ENCODE results near the gene UNKL.

Gene UNKL

GRCh38 chr16:1375741-1376410, 38.6 kb downstream of the UNKL start:
- no peak for DNase-seq (ENCODE audit: low spot score)

- DNase-seq (ENCODE audit: low spot score), result no peak
Measured at GRCh38 chr16:1375298-1375640, 39.2 kb downstream of the UNKL start.

DNA sequence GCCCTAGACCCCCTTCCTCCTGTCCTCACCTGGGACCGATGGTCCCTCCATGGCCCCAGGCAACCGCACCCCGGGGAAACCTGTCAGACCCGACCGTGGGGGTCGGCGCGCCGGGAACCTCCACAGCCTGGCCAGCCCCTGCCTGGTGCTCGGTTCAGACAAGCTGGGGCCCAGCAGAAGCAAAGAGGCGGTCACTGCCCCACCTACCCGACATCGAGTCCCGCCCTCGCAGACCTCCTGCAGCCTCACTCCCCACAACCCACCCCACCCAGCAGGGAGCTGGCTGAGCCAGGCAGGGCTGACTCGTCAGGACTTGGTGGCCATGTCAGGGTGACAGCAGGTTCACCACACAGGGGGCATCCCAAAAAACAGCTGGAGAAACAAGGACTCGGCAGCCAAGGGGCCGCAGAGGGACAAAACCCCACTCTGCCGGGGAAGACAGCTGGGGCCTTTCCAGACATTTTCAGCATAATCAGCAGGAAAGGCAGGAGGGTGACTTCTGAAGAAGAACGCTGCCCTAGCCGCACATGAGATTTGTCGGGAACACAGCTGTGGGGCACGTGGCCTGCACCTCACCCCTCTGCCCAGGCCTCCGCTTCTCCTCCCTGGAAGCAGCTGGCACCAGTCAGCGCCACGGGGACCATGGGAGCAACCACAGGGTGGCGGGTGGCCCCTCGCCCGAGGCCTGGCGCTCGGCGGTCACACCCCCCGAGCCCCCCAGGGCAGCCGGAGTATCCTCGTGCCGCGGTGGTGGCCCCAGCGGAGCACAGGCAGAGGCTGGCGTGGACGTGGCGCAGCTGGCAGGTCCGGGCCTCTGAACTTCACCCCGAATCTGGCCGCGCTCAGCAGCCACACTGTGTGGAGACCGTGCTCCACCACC, 39.8 kb downstream of the UNKL start:
- DNase-seq (ENCODE audit: low spot score), result no peak

DNA sequence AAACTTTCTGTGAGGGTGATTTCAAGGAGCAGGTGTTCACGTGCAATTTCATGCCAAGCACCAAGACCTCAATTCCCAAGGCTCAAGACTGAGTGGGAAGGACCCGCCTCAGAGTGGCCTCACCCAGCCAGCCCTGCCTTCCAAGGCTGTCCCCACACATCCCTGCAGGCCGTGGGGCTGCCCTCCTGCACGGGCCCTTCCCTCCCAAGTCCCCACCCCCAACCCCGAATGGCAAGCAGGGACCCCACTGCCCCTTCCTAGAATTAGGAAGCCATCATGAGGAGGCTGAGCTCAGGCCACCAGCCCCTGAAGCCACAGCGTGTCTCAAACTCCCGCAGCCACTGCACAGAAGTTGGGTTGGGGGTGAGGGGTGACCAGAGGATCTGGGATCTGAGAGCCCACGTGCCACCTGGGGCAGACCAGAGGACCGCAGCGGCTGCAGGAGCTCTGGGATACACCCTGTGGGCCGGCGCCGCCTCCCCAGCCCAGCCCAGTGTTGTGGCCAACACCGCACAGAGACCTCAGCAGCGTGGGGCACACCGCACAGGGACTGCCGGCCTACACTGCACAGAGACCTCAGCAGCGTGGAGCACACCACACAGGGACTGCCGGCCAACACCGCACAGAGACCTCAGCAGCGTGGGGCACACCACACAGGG, 42.1 kb downstream of the UNKL start:
- no peak for DNase-seq (ENCODE audit: low spot score)

DNA sequence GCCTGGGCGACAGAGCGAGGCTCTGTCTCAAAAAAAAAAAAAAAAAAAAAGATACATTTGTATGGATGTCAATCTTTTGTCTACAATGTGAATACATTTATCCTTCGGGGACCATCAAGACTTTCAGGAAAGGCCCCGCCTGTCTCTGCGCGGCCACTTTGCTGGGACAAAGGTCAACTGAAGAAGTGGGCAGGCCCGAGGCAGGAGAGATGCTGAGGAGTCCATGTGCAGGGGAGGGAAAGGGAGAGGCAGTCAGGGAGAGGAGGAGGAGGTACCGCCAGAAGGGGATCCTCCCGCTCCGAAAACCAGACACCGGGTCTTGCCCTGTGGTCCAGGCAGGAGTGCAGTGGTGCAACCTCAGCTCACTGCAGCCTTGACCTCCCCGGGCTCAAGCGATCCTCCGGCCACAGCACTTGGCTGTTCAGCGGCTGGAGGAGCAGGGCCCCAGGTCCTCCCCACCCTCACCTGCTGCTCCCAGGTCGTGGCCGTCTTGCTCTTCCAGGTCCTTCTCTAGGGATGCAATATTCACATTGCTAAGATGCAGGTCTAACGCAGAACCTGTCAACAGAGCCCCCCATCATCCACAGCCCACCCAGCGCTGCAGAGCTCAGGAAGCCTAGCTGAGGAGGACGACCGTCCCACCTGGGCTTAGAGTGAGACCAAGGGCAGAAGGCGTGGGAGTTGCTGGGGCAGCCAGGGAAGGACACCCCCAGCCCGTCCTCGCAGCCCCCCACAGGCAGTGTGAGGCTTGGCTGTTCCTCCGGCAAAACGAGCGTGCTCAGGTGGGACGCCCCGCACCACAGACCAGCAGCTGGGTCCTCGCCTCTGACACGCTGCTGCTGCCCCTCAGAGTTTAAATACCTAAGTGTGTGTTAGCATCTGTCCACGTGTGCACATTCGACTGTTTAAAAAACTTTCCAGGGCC, 43.2 kb downstream of the UNKL start:
- no peak for DNase-seq (ENCODE audit: low spot score)

DNA sequence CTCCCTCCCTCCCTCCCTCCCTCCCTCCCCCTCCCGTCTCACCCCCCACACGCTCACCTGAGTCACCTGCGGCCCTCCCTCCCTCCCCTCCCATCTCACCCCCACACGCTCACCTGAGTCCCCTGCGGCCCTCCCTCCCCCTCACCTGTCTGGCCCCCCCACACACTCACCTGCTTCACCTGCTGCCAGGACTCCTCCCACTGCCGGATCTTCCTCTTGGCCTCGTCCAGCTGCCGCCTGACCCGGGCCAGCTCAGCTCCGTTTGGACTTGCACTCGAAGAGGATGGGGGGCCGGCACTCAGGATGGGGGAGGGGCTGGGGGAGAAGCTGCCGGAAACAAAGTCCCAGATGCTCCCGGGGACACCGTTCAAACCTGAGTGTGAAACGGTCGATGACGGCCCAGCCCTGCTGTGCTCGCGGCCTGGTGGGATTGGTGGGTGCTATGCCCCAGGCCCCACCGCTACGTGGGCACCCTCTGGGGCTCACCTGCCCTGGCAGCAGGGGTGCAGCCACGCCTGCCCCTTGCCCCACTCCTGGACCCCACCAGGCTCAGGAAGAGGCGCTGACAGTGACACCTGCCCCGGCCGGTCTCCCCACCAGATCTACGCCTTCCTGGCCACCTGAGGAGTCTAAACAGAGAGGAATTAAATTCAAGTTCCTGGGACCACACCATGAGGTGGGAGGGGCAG, 46.9 kb downstream of the UNKL start:
- DNase-seq (ENCODE audit: low spot score), result no peak

DNA sequence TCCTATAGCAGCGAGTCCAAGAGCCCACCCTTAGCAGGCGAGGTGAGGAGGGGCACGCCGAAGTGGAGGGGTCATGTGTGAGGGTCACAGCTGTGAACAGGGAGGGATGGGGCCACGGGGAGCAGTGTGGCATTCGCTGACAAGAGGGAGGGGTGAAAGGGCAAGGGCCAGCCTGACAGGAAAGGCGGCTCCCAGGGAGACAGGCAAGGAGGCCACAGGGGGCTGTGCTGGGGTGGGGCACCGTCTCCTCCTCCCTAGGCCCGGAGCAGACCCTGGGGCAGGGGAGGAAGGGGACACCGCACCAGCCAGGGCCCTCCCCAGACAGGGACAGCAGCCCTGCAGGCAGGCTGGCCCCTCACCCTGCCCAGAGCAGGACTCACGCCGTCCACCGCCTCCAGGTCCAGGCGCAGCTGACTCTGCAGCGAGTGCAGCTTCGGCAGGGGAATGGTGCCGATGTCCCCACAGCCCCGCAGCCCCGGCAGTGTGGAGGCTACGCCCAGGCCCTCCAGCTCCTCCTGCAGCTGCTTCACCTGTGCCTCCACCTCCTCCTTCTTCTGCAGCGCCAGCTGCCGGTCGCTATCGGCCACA, 47.7 kb downstream of the UNKL start:
- DNase-seq (ENCODE audit: low spot score), result no peak

GRCh38 chr16:1366060-1366711, 48.3 kb downstream of the UNKL start:
- no peak for DNase-seq (ENCODE audit: low spot score)

DNA sequence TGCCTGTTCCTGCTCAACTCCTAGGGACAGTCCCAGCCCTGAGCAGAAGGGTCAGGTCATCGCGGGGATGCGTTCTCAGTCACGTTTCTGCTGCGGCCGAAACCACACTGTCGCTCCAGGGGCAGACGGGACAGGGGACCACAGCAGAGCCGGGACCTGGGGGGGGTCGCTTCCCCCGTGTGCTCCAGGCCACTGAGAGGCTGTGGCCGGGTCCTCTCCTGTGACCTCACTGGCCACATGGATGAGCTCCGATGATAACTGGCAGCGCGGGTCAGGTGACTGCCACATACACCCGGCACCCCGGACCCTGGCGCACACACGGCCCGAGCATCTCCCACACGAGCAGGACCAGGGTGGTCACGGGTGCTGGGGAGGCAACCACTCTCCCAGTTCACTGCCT, 50.0 kb downstream of the UNKL start:
- no peak for DNase-seq (ENCODE audit: low spot score)

DNA sequence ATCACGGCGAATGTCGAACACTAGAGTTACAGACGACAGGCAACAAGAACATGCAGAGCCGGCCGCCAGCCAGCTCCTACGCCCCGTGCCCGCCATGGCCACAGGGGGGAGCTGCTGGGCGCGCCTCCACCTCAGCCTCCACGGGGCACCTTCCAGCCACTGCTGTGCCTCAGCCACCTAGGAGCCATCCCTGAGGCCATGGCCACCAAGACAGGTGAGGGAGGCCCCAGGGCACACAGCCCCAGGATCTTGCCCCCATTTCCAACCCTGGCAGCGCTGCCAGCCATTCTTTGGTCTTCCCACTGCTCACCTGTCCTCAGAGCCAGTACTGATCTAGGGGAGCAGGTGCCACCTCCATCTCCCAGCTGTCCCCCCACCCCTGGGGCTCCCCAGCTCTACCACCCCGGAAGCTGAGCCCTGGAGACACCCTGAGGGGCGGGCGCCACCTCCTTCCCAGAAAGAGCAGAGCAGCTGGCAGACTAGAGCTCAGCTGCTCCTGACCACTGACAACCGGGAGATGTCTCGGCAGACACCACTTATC, 50.9 kb downstream of the UNKL start:
- peak; percentile 81 for DNase-seq (ENCODE audit: low spot score)

DNA sequence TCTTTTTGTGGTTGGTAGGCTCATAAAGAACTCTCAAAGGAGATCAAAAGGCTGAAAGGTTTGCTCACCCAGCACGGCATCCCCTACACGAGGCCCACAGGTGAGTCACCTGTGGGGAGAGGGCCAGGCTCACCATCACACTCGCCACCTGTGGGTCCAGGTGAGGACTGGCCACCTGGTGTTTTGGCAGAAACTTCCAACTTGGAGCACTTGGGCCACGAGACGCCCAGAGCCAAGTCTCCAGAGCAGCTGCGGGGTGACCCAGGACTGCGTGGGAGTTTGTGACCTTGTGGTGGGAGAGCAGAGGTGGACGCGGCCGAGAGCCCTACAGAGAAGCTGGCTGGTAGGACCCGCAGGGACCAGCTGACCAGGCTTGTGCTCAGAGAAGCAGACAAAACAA, 51.7 kb downstream of the UNKL start:
- no peak for DNase-seq (ENCODE audit: low spot score)

DNA sequence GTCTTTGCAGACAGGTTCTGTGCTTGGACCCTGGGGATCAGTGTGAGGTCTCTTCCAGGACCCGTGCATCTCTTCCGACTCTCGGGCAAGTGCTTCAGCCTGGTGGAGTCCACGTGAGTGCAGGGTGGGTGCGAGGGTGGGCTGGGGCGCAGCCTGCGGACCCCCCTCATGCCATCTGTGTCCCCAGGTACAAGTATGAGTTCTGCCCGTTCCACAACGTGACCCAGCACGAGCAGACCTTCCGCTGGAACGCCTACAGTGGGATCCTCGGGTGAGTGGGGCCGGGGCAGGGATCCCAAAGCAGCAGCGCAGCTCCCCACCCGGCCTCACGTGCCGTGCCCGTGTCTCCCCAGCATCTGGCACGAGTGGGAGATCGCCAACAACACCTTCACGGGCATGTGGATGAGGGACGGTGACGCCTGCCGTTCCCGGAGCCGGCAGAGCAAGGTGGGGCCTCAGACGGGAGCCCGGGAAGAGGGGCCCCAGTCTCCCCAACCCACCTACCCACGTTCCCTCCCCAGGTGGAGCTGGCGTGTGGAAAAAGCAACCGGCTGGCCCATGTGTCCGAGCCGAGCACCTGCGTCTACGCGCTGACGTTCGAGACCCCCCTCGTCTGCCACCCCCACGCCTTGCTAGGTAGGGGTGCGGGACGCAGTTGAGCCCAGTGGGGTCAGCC, 52.7 kb downstream of the UNKL start:
- no peak for DNase-seq (ENCODE audit: low spot score)

DNA sequence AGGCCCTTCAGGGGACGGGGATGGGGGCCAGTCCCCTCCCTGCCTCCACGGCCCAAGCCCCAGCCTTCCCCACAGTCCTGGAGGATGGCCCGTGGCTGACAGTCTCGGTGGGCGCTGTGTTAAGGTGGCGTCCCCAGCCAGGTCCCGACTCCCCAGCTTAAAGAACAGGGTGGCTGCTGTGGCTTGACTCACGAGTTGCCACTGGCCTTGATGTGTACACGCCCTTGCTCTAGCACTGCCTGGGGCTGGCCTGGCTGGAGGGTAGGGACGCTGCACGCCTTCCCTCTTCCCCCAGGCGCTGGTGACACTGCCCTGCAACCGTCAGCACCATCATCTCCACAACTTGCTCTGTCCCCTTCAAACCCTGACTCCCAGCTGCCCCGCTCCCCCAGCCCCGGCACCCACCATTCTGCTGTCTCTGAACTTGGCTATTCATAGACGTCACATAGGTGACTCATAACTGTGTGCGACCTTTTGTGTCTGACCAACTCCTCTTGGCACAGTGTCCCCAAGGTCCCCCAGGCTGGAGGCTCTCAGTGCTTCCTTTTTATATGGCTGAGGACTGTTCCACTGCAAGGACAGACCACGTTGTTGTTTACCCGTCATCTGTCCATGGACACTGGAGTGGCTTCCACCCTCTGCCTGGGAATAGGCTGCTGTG, 56.5 kb downstream of the UNKL start:
- no peak for DNase-seq (ENCODE audit: low spot score)

GRCh38 chr16:1356061-1356900, 58.2 kb downstream of the UNKL start:
- DNase-seq (ENCODE audit: low spot score), result no peak

GRCh38 chr16:1355591-1355990, 58.9 kb downstream of the UNKL start:
- DNase-seq (ENCODE audit: low spot score), result no peak

GRCh38 chr16:1354815-1355540, 59.5 kb downstream of the UNKL start:
- no peak for DNase-seq (ENCODE audit: low spot score)

- peak; percentile 95 for DNase-seq (ENCODE audit: low spot score)
Measured at GRCh38 chr16:1351582-1352362, 62.7 kb downstream of the UNKL start, which contains the start of the genes GNPTG and TSR3. GNPTG (plus strand) TSS chr16:1351931; CDS start chr16:1351966, 35 bp downstream. TSR3 (minus strand) TSS chr16:1351878; CDS start chr16:1351804, 74 bp downstream.
